Esophagus (tissue), 2 donors: ENCODE data around the gene USP21. TPM values are rescaled to one million over a fixed set of nuclear protein-coding genes. Genes with fewer than 3 reads are reported as not detected.
A peak's percentile ranks its signal among the peaks of the same experiment; 100 is the strongest.

Experiments
- H3K27ac ChIP-seq, 2 donors: one replicate each; pipeline ENCODE4 v1.5.1; 2013; ENCODE audit warnings: low read depth in 2 of 2, mild to moderate bottlenecking in 2 of 2, inconsistent platforms in 1 of 2, low read length in 1 of 2, moderate library complexity in 1 of 2
- H3K27me3 ChIP-seq, 2 donors: one replicate each; pipeline ENCODE4 v1.6.1; 2013; ENCODE audit warnings: low read length in 2 of 2, control low read depth in 1 of 2, mild to moderate bottlenecking in 1 of 2; ENCODE audit not compliant: insufficient read depth in 2 of 2, control insufficient read depth in 1 of 2
- H3K36me3 ChIP-seq, 2 donors: one replicate each; pipeline ENCODE4 v1.6.1; 2013; ENCODE audit warnings: low read length in 1 of 2; ENCODE audit not compliant: control insufficient read depth in 2 of 2, insufficient read depth in 2 of 2
- H3K4me1 ChIP-seq, 2 donors: one replicate each; pipeline ENCODE4 v1.6.1; 2013; ENCODE audit warnings: low read length in 1 of 2; ENCODE audit not compliant: control insufficient read depth in 2 of 2, insufficient read depth in 2 of 2
- H3K4me3 ChIP-seq, 2 donors: one replicate each; pipeline ENCODE4 v1.5.1; 2013; ENCODE audit warnings: low read length in 2 of 2, mild to moderate bottlenecking in 2 of 2, low read depth in 1 of 2, moderate library complexity in 1 of 2
- H3K9me3 ChIP-seq, 2 donors: one replicate each; pipeline ENCODE4 v1.6.1; 2013; ENCODE audit warnings: mild to moderate bottlenecking in 2 of 2, low read depth in 1 of 2, low read length in 1 of 2, moderate library complexity in 1 of 2; ENCODE audit not compliant: control insufficient read depth in 2 of 2, insufficient read depth in 1 of 2
- WGBS, 2 donors: extraction: QIAGEN DNeasy Blood & Tissue Kit; methylation state at CpG; one replicate each; pipeline ENCODE4 v1.1.7; 2013; 5-methylcytosine and 5-hydroxymethylcytosine counted together
- polyA plus RNA-seq, 2 donors: library from polyadenylated mRNA; stranded (reverse); fragments of 200-250 nt; gene quantifications; one replicate each; pipeline ENCODE4 v1.2.3, GENCODE V29; 2013
- donor health status: healthy with polysubstance abuse.
- donor health status: Bipolar disorder and iron deficiency.

The USP21 gene
- polyA plus RNA-seq, 2 donors = 16.5 to 22.9 TPM

DNA sequence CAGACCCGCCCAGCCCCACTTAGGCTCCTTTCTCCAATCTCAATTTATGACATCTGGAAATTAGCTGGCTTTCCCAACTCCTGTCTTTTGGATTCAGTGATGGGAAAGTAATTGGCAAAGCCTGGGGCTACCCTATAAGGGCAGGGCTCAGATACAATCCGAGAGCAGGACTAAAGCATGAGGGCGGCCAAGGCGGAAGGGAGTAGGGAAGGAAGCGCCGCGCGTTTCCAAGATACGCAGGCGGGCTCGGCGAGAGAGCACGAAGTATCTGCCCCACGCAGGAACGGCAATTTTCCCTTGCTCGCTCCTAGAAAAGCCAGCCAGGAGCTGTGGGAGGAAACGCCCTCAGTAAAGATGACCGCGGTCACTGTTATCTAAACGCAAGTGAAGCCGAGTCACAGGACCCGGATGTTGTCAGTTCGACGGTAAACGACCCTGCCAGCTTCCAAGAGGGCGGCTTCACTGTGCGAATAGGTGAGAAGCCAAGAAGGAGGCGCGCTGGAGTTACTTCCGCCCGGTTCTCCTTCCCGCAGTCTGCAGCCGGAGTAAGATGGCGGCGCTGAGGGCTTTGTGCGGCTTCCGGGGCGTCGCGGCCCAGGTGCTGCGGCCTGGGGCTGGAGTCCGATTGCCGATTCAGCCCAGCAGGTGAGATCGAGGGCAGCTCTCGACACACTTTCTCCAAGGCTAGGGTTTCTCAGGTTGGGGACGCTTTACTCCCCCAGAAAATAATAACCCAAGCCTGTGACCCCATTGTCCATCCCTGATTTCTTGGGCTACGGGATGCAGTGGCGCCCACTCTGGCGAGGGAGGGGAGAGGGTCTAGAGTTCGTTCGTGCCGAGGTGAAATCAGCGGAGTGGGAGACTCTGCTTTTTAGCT lies 42.8 kb downstream of the USP21 start, which contains the start of gene NDUFS2:
TSS of gene NDUFS2 (plus strand) at position 532 of the 877 bp plus-strand sequence. CDS start at position 551, 19 bp downstream.
- peaks cover 3 to 11% of the 10 kb centered on the region in 2 donors for H3K36me3 ChIP-seq

DNA sequence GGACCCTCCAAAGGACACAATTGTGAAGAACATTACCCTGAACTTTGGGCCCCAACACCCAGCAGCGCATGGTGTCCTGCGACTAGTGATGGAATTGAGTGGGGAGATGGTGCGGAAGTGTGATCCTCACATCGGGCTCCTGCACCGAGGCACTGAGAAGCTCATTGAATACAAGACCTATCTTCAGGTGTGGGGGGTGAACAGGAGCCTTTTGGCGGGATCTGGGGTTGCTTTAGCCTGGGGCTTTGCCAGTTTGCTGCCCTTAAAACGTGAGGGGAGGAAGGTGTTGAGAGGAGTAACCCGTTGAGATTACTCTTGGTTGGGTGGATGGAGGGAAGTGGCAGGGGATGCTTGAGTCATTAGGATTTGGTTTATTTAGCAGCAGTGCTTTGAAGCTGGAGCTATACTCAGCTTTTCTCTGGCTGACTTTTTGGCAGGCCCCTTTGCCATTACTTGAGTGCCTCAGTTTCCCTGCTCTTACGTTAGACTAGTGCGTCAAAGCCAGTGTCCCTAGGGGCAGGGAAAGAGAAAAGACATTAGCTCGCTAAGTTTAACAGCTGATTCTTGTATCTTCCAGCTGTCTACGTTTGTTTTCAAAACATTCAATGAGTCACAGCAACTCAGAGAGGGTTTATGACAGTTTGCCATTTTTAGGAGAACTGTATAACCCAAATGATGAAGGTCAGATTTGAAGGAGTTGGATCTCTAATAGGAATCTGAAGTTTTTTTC lies 47.3 kb downstream of the USP21 start:
- no peak overlapping the region for H3K4me3 ChIP-seq
- H3K36me3 ChIP-seq = peaks cover 8 to 26% of the 10 kb centered on the region in 2 donors
- peak overlapping the region; percentile 45 to 76 for H3K27ac ChIP-seq
- H3K4me1 ChIP-seq = peaks cover 0 to 6% of the 10 kb centered on the region in 2 donors
- 77 to 83% methylated on average over 12 of the region's 12 CpGs for WGBS, 2 donors
- H3K9me3 ChIP-seq = no peaks in the 10 kb centered on the region
- no peaks in the 10 kb centered on the region for H3K27me3 ChIP-seq

More for the DNA sequence above, 42.8 kb downstream of the USP21 start, which contains the start of gene NDUFS2:
- no peaks in the 10 kb centered on the region for H3K27me3 ChIP-seq
- H3K9me3 ChIP-seq = no peaks in the 10 kb centered on the region
- H3K4me1 ChIP-seq = peaks cover 2 to 29% of the 10 kb centered on the region in 2 donors
- peak within 1 kb of the TSS; percentile 78 to 95 for H3K4me3 ChIP-seq
- 2% methylated on average over 53 of the region's 53 CpGs for WGBS, 2 donors
- H3K27ac ChIP-seq = peak within 1 kb of the TSS; percentile 92 to 100

GRCh38 chr1:161207173-161207572 lies 47.9 kb downstream of the USP21 start:
- WGBS, 2 donors = 64 to 74% methylated on average over 8 of the region's 8 CpGs
- peaks cover 8 to 31% of the 10 kb centered on the region in 2 donors for H3K36me3 ChIP-seq
- peak overlapping the region; percentile 42 to 52 for H3K27ac ChIP-seq
- no peaks in the 10 kb centered on the region for H3K9me3 ChIP-seq
- H3K4me3 ChIP-seq = no peak overlapping the region
- H3K4me1 ChIP-seq = peaks cover 0 to 6% of the 10 kb centered on the region in 2 donors
- no peaks in the 10 kb centered on the region for H3K27me3 ChIP-seq

DNA sequence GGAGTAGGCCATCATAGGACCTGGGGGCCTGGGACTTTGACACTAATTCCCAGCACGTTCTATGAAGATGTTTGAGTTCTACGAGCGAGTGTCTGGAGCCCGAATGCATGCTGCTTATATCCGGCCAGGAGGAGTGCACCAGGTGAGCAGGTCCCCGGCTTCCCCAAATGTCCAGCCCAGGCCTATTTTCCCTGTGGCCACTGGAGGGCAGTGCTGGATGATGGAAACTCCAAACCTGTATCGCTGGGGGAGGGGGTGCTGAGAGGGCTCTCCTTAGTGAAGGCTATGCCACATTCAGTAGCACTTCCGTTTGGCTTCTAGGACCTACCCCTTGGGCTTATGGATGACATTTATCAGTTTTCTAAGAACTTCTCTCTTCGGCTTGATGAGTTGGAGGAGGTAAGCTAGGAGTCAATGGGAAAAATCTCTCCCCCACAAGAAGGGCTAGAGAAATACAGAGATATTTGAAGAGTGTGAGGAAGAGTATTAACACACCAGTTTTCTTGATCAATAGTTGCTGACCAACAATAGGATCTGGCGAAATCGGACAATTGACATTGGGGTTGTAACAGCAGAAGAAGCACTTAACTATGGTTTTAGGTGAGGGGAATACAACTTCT lies 50.6 kb downstream of the USP21 start:
- H3K27ac ChIP-seq = no peak overlapping the region

GRCh38 chr1:161214369-161214768 lies 55.1 kb downstream of the USP21 start:
- no peak overlapping the region for H3K27ac ChIP-seq
- H3K36me3 ChIP-seq = peaks cover 13 to 32% of the 10 kb centered on the region in 2 donors
- H3K4me3 ChIP-seq = no peak overlapping the region
- no peaks in the 10 kb centered on the region for H3K27me3 ChIP-seq
- WGBS, 2 donors = 90 to 91% methylated on average over 9 of the region's 9 CpGs
- no peaks in the 10 kb centered on the region for H3K9me3 ChIP-seq
- H3K4me1 ChIP-seq = no peaks in the 10 kb centered on the region

More for the DNA sequence above, 50.6 kb downstream of the USP21 start:
- Histone ChIP-seq H3K9me3 (no peaks in the 10 kb centered on the region), H3K27me3 (no peaks in the 10 kb centered on the region), H3K4me3 (no peak overlapping the region), H3K4me1 (no peaks in the 10 kb centered on the region), H3K36me3 (peaks cover 16 to 45% of the 10 kb centered on the region in 2 donors)
- 42 to 45% methylated on average over 11 of the region's 11 CpGs for whole genome bisulfite sequencing, 2 donors

DNA sequence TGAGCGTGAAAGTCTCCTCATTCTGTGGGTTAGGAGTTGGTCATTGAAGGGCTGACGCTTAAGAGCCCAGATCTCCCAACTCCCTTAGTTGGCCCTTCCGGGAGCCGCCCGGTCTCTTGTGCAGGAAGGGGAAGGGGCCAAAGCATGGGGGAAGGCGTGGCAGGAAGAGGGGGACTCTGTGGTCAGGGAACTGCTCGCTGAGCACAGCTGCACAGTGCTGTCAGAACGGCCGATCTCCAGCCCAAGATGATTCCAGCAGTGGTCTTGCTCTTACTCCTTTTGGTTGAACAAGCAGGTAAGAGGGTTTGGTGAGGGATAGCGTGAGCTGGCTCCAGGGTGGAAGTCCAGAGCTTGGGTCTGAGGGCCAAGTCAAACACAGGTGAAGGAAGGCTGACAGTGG lies 55.8 kb downstream of the USP21 start, which contains the start of gene FCER1G:
TSS of gene FCER1G (plus strand) at position 220 of the 400 bp plus-strand sequence. CDS start at position 247, 27 bp downstream.
- Histone ChIP-seq H3K36me3 (peaks cover 8 to 32% of the 10 kb centered on the region in 2 donors), H3K4me1 (no peaks in the 10 kb centered on the region), H3K27ac (no peak within 1 kb of the TSS), H3K9me3 (no peaks in the 10 kb centered on the region), H3K4me3 (no peak within 1 kb of the TSS), H3K27me3 (no peaks in the 10 kb centered on the region)
- 76 to 78% methylated on average over 10 of the region's 10 CpGs for WGBS, 2 donors

Other genes with a start within 250 kb of the USP21 start
- under 1 TPM; 0.09 to 0.20 TPM for gene ITLN2, start 204.7 kb upstream of the USP21 start, polyA plus RNA-seq
- 10 to 100 TPM; 56.5 to 76.4 TPM for gene F11R, start 138.3 kb upstream of the USP21 start, polyA plus RNA-seq
- gene TSTD1, start 120.5 kb upstream of the USP21 start, polyA plus RNA-seq = 100 to 1,000 TPM in 1 of 2 donors, 10 to 100 TPM in 1; 92.4 to 117 TPM
- gene USF1, start 113.5 kb upstream of the USP21 start, polyA plus RNA-seq = 10 to 100 TPM; 37.6 to 50.1 TPM
- 1 to 10 TPM; 7.9 to 9.5 TPM for gene ARHGAP30, start 89.6 kb upstream of the USP21 start, polyA plus RNA-seq
- 10 to 100 TPM; 44.9 to 80.5 TPM for gene NECTIN4, start 69.9 kb upstream of the USP21 start, polyA plus RNA-seq
- 1 to 10 TPM; 1.8 to 2.5 TPM for gene KLHDC9, start 61.1 kb upstream of the USP21 start, polyA plus RNA-seq
- 100 to 1,000 TPM; 116 to 186 TPM for gene PFDN2, start 41.5 kb upstream of the USP21 start, polyA plus RNA-seq
- gene NIT1, start 41.4 kb upstream of the USP21 start, polyA plus RNA-seq = 10 to 100 TPM; 28.0 to 28.5 TPM
- 10 to 100 TPM; 15.5 to 24.4 TPM for gene DEDD, start 26.8 kb upstream of the USP21 start, polyA plus RNA-seq
- gene UFC1, start 5.5 kb upstream of the USP21 start, polyA plus RNA-seq = 100 to 1,000 TPM in 1 of 2 donors, 10 to 100 TPM in 1; 94.3 to 132 TPM
- gene PPOX, start 6.9 kb downstream of the USP21 start, polyA plus RNA-seq = 10 to 100 TPM; 11.7 to 29.6 TPM
- gene B4GALT3, start 18.0 kb downstream of the USP21 start, polyA plus RNA-seq = 10 to 100 TPM; 18.3 to 18.8 TPM
- 1 to 10 TPM in 1 of 2 donors, under 1 TPM in 1; 0.82 to 1.1 TPM for gene ADAMTS4, start 39.6 kb downstream of the USP21 start, polyA plus RNA-seq
- 10 to 100 TPM; 27.8 to 76.0 TPM for gene NDUFS2, start 42.9 kb downstream of the USP21 start, polyA plus RNA-seq
- 10 to 100 TPM; 10.0 to 14.0 TPM for gene FCER1G, start 55.8 kb downstream of the USP21 start, polyA plus RNA-seq
- not detected for gene APOA2, start 64.1 kb downstream of the USP21 start, polyA plus RNA-seq
- gene TOMM40L, start 66.6 kb downstream of the USP21 start, polyA plus RNA-seq = 10 to 100 TPM in 1 of 2 donors, 1 to 10 TPM in 1; 8.0 to 10.5 TPM
- under 1 TPM in 1 of 2 donors, not detected in 1; 0.07 TPM for gene NR1I3, start 78.7 kb downstream of the USP21 start, polyA plus RNA-seq
- gene PCP4L1, start 99.2 kb downstream of the USP21 start, polyA plus RNA-seq = 10 to 100 TPM in 1 of 2 donors, 1 to 10 TPM in 1; 10.0 to 16.2 TPM
- gene MPZ, start 150.5 kb downstream of the USP21 start, polyA plus RNA-seq = 1 to 10 TPM; 1.4 to 1.6 TPM
- 100 to 1,000 TPM in 1 of 2 donors, 10 to 100 TPM in 1; 40.6 to 148 TPM for gene SDHC, start 154.9 kb downstream of the USP21 start, polyA plus RNA-seq
- gene CFAP126, start 208.4 kb downstream of the USP21 start, polyA plus RNA-seq = not detected